SK-N-SH (cell line): ENCODE results near the gene CRP.

Experiments
- FOXJ3 ChIP-seq: sonication (generic); formaldehyde crosslinking; IDR thresholded peaks from 2 replicates; pipeline ENCODE4 v1.5.1; 2020; ENCODE audit warnings: mild to moderate bottlenecking, missing genetic modification reagents
- FOXM1 ChIP-seq: IDR thresholded peaks from 2 replicates; pipeline ENCODE4 v1.4.0; 2012; ENCODE audit warnings: low read depth, mild to moderate bottlenecking
- POLR2AphosphoS5 ChIP-seq: IDR thresholded peaks from 2 replicates; pipeline ENCODE4 v1.6.1; 2012; ENCODE audit warnings: low read depth, low read length
- RAD21 ChIP-seq: IDR thresholded peaks from 2 replicates; pipeline ENCODE4 v1.6.1; 2012; ENCODE audit warnings: mild to moderate bottlenecking, low read length
- SMC3 ChIP-seq: IDR thresholded peaks from 2 replicates; pipeline ENCODE4 v1.6.1; 2012; ENCODE audit warnings: low read depth, low read length, improper control_type of control experiment
- TCF12 ChIP-seq: IDR thresholded peaks from 2 replicates; pipeline ENCODE4 v1.4.0; 2012

- TF ChIP-seq FOXJ3 (no peak), POLR2AphosphoS5 (no peak), RAD21 (no peak), TCF12 (no peak), FOXM1 (no peak), SMC3 (no peak)
Observed at GRCh38 chr1:159714529-159714928, at the start of gene CRP.
